HepG2 (cell line): ENCODE measurements around the gene SNX22. TPM values are rescaled to one million over a fixed set of nuclear protein-coding genes. Genes with fewer than 3 reads are reported as not detected.
A peak's percentile ranks its signal among the peaks of the same experiment; 100 is the strongest.

Experiments used
- CCAR2 ChIP-seq: fragments of 200-400 bp; formaldehyde crosslinking; optimal IDR thresholded peaks from 2 replicates; pipeline ENCODE3; 2018; ENCODE audit warnings: low read depth, mild to moderate bottlenecking, low read length, moderate library complexity
- CREB3 ChIP-seq: sonication (generic); formaldehyde crosslinking; IDR thresholded peaks from 2 replicates; pipeline ENCODE4 v1.5.0; 2020; ENCODE audit warnings: missing genetic modification reagents
- GFI1 ChIP-seq: sonication (generic); formaldehyde crosslinking; IDR thresholded peaks from 2 replicates; pipeline ENCODE4 v1.5.0; 2020; ENCODE audit warnings: missing genetic modification reagents, mild to moderate bottlenecking, borderline replicate concordance
- ISL2 ChIP-seq: sonication (generic); formaldehyde crosslinking; IDR thresholded peaks from 2 replicates; pipeline ENCODE4 v1.5.0; 2020; ENCODE audit warnings: missing genetic modification reagents
- KLF12 ChIP-seq: sonication (generic); formaldehyde crosslinking; IDR thresholded peaks from 2 replicates; pipeline ENCODE4 v1.4.0; 2020; ENCODE audit warnings: missing genetic modification reagents, borderline replicate concordance
- NR2F1 ChIP-seq, 2 experiments: fragments of 450-650 bp in 1 of 2; formaldehyde crosslinking in 1 of 2; IDR thresholded peaks; 2 replicates each; pipeline versions ENCODE4 v1.5.0 to v1.6.1; 2016 to 2020; ENCODE audit warnings: mild to moderate bottlenecking in 1 of 2, missing compliant biosample characterization in 1 of 2, missing genetic modification reagents in 1 of 2, moderate library complexity in 1 of 2
- PBX3 ChIP-seq: sonication (generic); formaldehyde crosslinking; IDR thresholded peaks from 2 replicates; pipeline ENCODE4 v1.8.1; 2023; ENCODE audit warnings: missing genetic modification reagents, inconsistent platforms, borderline replicate concordance
- PPARG ChIP-seq: conservative IDR thresholded peaks from 2 replicates; pipeline ENCODE4 v1.6.1; 2016; ENCODE audit warnings: missing biosample characterization, missing genetic modification reagents
- RCOR2 ChIP-seq: IDR thresholded peaks from 2 replicates; pipeline ENCODE4 v1.6.1; 2016; ENCODE audit warnings: missing biosample characterization, missing genetic modification reagents
- REPIN1 ChIP-seq: sonication (generic); formaldehyde crosslinking; IDR thresholded peaks from 2 replicates; pipeline ENCODE4 v1.8.0; 2022; ENCODE audit warnings: missing genetic modification reagents, low read depth, mild to moderate bottlenecking, borderline replicate concordance
- TIGD3 ChIP-seq: sonication (generic); formaldehyde crosslinking; IDR thresholded peaks from 2 replicates; pipeline ENCODE4 v1.5.1; 2020; ENCODE audit warnings: mild to moderate bottlenecking, missing genetic modification reagents, borderline replicate concordance
- ZMYM3 ChIP-seq: sonication (generic); formaldehyde crosslinking; IDR thresholded peaks from 2 replicates; pipeline ENCODE4 v1.5.1; 2020; ENCODE audit warnings: mild to moderate bottlenecking, missing genetic modification reagents
- ZNF30 ChIP-seq: sonication (generic); formaldehyde crosslinking; IDR thresholded peaks from 2 replicates; pipeline ENCODE4 v1.5.0; 2020; ENCODE audit warnings: mild to moderate bottlenecking, missing genetic modification reagents
- ZNF572 ChIP-seq: sonication (generic); formaldehyde crosslinking; IDR thresholded peaks from 2 replicates; pipeline ENCODE4 v1.5.1; 2020; ENCODE audit warnings: mild to moderate bottlenecking, missing genetic modification reagents
- ZNF614 ChIP-seq: IDR thresholded peaks from 2 replicates; pipeline ENCODE4 v1.6.1; 2018; ENCODE audit warnings: missing biosample characterization, missing genetic modification reagents, inconsistent platforms, borderline replicate concordance
- ZNF792 ChIP-seq: IDR thresholded peaks from 2 replicates; pipeline ENCODE4 v1.6.1; 2016
- polyA plus RNA-seq, 8 experiments: library from polyadenylated mRNA; depleted of rRNA in 3 of 8; stranded (reverse) in 7 of 8; unstranded in 1 of 8; fragments of >200 nt; fragmentation: Illumina TruSeq in 4 of 8; extraction: Trizol in 4 of 8; gene quantifications; 2 replicates each; pipeline versions ENCODE4 v1.2.1 to v1.2.3, GENCODE V29; 2011 to 2016; ENCODE audit warnings: low read depth in 4 of 8, missing spikeins in 1 of 8, mixed read lengths in 1 of 8; ENCODE audit not compliant: insufficient read depth in 1 of 8
- total RNA-seq, 5 experiments: library from RNA; depleted of rRNA; stranded (reverse); fragments of >200 nt; fragmentation: Illumina TruSeq; extraction: Trizol; gene quantifications; 2 replicates each; pipeline ENCODE4 v1.2.3, GENCODE V29; 2016; ENCODE audit warnings: low read depth in 1 of 5
- TF ChIP-seq, protein P1 (sequence below): sonication (generic); formaldehyde crosslinking; IDR thresholded peaks from 2 replicates; pipeline ENCODE4 v1.4.0; 2020; ENCODE audit warnings: mild to moderate bottlenecking, missing genetic modification reagents

SNX22 gene
- total and polyA plus RNA-seq, 2 of the 13 experiments (the other 11 are each of a cell fraction or from before 2014, with no cell fraction given) = 2.3 to 5.5 TPM

- TF ChIP-seq, protein P1, sequence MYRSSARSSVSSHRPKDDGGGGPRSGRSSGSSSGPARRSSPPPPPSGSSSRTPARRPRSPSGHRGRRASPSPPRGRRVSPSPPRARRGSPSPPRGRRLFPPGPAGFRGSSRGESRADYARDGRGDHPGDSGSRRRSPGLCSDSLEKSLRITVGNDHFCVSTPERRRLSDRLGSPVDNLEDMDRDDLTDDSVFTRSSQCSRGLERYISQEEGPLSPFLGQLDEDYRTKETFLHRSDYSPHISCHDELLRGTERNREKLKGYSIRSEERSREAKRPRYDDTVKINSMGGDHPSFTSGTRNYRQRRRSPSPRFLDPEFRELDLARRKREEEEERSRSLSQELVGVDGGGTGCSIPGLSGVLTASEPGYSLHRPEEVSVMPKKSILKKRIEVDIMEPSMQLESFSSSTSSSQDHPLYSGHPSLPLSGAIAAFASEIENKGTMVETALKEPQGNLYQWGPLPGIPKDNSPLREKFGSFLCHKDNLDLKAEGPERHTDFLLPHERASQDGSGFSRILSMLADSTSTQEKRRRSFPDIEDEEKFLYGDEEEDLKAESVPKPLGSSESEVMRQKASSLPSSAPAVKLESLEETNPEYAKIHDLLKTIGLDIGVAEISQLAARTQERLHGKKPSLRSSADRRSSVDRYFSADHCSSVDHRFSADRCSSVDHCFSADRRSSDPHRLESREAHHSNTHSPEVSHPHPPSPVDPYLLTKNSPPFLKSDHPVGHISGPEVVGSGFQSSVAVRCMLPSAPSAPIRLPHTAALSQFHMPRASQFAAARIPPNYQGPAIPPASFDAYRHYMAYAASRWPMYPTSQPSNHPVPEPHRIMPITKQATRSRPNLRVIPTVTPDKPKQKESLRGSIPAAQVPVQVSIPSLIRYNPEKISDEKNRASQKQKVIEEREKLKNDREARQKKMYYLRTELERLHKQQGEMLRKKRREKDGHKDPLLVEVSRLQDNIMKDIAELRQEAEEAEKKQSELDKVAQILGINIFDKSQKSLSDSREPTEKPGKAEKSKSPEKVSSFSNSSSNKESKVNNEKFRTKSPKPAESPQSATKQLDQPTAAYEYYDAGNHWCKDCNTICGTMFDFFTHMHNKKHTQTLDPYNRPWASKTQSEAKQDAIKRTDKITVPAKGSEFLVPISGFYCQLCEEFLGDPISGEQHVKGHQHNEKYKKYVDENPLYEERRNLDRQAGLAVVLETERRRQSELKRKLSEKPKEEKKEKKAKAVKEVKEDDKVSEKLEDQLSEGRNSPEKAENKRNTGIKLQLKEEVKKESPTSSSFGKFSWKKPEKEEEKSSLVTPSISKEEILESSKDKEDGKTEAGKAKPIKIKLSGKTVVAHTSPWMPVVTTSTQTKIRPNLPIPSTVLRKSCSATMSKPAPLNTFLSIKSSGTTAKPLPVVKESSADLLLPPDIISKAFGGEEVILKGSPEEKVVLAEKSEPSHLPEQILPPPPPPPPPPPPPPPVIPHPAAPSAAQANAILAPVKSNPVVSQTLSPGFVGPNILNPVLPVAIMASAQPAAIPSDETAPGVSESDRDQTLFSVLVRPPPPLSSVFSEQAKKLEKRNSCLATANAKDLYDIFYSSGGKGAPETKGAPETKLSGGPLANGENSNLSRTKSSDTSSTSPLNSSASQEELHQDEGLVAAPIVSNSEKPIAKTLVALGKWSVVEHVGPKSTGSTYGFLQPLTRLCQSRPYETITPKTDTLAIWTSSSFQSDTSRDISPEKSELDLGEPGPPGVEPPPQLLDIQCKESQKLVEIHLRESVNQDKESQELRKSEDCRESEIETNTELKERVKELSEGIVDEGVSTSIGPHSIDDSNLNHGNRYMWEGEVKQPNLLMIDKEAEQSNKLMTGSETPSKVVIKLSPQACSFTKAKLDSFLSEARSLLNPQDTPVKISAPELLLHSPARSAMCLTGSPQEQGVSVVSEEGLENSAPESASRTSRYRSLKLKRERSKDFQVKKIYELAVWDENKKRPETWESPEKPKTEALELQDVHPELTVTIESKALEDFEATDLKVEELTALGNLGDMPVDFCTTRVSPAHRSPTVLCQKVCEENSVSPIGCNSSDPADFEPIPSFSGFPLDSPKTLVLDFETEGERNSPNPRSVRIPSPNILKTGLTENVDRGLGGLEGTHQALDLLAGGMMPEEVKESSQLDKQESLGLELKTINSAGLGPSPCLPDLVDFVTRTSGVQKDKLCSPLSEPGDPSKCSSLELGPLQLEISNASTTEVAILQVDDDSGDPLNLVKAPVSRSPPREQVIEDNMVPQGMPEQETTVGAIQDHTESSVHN = no peak
- TF ChIP-seq ZNF30 (CRISPR knock-in tag) (no peak), ZNF614 (CRISPR knock-in tag) (no peak), PBX3 (CRISPR knock-in tag) (no peak), KLF12 (CRISPR knock-in tag) (peak; percentile 86), REPIN1 (CRISPR knock-in tag) (peak; percentile 27), ZNF572 (CRISPR knock-in tag) (no peak), GFI1 (CRISPR knock-in tag) (peak; percentile 80; the same call in 1 of the 2 replicates), ZMYM3 (CRISPR knock-in tag) (no peak), CREB3 (CRISPR knock-in tag) (no peak), NR2F1 (CRISPR knock-in tag; IDR thresholded peaks at IDR 0.05) (no peak), TIGD3 (no peak), CCAR2 (no peak), PPARG (CRISPR knock-in tag) (0 out of 2 replicates have a peak, but pooled peaks have one; percentile 15), ISL2 (CRISPR knock-in tag) (no peak; the same call in none of the 2 replicates), RCOR2 (CRISPR knock-in tag) (no peak), ZNF792 (CRISPR knock-in tag) (peak; percentile 61; the same call in 1 of the 2 replicates)
Observed at GRCh38 chr15:64162869-64163658, 11.5 kb downstream of the SNX22 start, which contains the start of gene PPIB (continued).
